ENCODE measurements around the gene DYNLL2.
A peak's percentile ranks its signal among the peaks of the same experiment; 100 is the strongest.
"Not testable (repeated sequence)": the region's sequence is repeated elsewhere in the genome, so short reads cannot be mapped to it uniquely, and the experiment has no call there.

The DYNLL2 gene

GRCh38 chr17:58073266-58073665, 10.0 kb upstream of the DYNLL2 start:
- DNase-seq (ENCODE audit: low spot score): not testable (repeated sequence)

GRCh38 chr17:58074406-58074805, 8.8 kb upstream of the DYNLL2 start:
- not testable (repeated sequence) for DNase-seq (ENCODE audit: low spot score)

GRCh38 chr17:58079300-58080033, 3.8 kb upstream of the DYNLL2 start:
- no peak for DNase-seq (ENCODE audit: low spot score)

- no peak for DNase-seq (ENCODE audit: low spot score)
Observed at GRCh38 chr17:58081646-58082340, 1.4 kb upstream of the DYNLL2 start.

- DNase-seq (ENCODE audit: low spot score): no peak
Observed at GRCh38 chr17:58082341-58082869, 814 bp upstream of the DYNLL2 start.

GRCh38 chr17:58083491-58084316, 485 bp downstream of the DYNLL2 start:
- DNase-seq (ENCODE audit: low spot score): peak; percentile 71

GRCh38 chr17:58084317-58084981, 1.2 kb downstream of the DYNLL2 start:
- DNase-seq (ENCODE audit: low spot score): peak; percentile 71

GRCh38 chr17:58085039-58085715, 2.0 kb downstream of the DYNLL2 start:
- no peak for DNase-seq (ENCODE audit: low spot score)

GRCh38 chr17:58086953-58087352, 3.7 kb downstream of the DYNLL2 start:
- no peak for DNase-seq (ENCODE audit: low spot score)

GRCh38 chr17:58088624-58089023, 5.4 kb downstream of the DYNLL2 start:
- no peak for DNase-seq (ENCODE audit: low spot score)

GRCh38 chr17:58089111-58089510, 5.9 kb downstream of the DYNLL2 start:
- DNase-seq (ENCODE audit: low spot score): no peak

GRCh38 chr17:58091024-58091567, 7.9 kb downstream of the DYNLL2 start:
- DNase-seq (ENCODE audit: low spot score): no peak

- no peak for DNase-seq (ENCODE audit: low spot score)
Observed at GRCh38 chr17:58092101-58092796, 9.0 kb downstream of the DYNLL2 start.

- no peak for DNase-seq (ENCODE audit: low spot score)
Observed at GRCh38 chr17:58092797-58093385, 9.7 kb downstream of the DYNLL2 start.

- DNase-seq (ENCODE audit: low spot score): no peak
Observed at GRCh38 chr17:58094118-58094517, 10.9 kb downstream of the DYNLL2 start.

GRCh38 chr17:58096892-58097291, 13.7 kb downstream of the DYNLL2 start:
- no peak for DNase-seq (ENCODE audit: low spot score)

- no peak for DNase-seq (ENCODE audit: low spot score)
Observed at GRCh38 chr17:58097384-58098088, 14.3 kb downstream of the DYNLL2 start.

GRCh38 chr17:58100506-58100905, 17.3 kb downstream of the DYNLL2 start:
- no peak for DNase-seq (ENCODE audit: low spot score)

- not testable (repeated sequence) for DNase-seq (ENCODE audit: low spot score)
Observed at GRCh38 chr17:58101898-58102297, 18.7 kb downstream of the DYNLL2 start.
